Large intestine (tissue), 12 donors: ENCODE data around the gene ZNF789. TPM values are rescaled to one million over a fixed set of nuclear protein-coding genes. Genes with fewer than 3 reads are reported as not detected.
"Not testable (repeated sequence)": the region's sequence is repeated elsewhere in the genome, so short reads cannot be mapped to it uniquely, and the experiment has no call there.

ENCODE experiments used
- DNase-seq, 2 donors: peaks; one replicate each; pipeline versions ENCODE4 v3.0.0 to v3.0.0-alpha.2; 2013
- H3K27ac ChIP-seq: one replicate; pipeline ENCODE4 v1.5.1; 2013; ENCODE audit warnings: low read length
- H3K27me3 ChIP-seq: 2 replicates; pipeline ENCODE4 v1.6.1; 2013; ENCODE audit warnings: low read length; ENCODE audit not compliant: control insufficient read depth, insufficient read depth
- H3K36me3 ChIP-seq: 2 replicates; pipeline ENCODE4 v1.6.1; 2013; ENCODE audit warnings: low read length; ENCODE audit not compliant: control insufficient read depth, insufficient read depth
- H3K4me1 ChIP-seq: one replicate; pipeline ENCODE4 v1.6.1; 2013; ENCODE audit warnings: low read length; ENCODE audit not compliant: control insufficient read depth, insufficient read depth
- H3K4me3 ChIP-seq: one replicate; pipeline ENCODE4 v1.5.1; 2013; ENCODE audit warnings: low read length
- H3K9me3 ChIP-seq: one replicate; pipeline ENCODE4 v1.6.1; 2013; ENCODE audit warnings: mild to moderate bottlenecking, low read depth, low read length, moderate library complexity; ENCODE audit not compliant: control insufficient read depth
- WGBS: methylation state at CpG from one replicate; pipeline ENCODE4 v1.1.5; 2013; ENCODE audit warnings: low lambda C conversion rate; ENCODE audit not compliant: insufficient coverage; 5-methylcytosine and 5-hydroxymethylcytosine counted together
- long read RNA-seq, 11 donors: transcript quantifications; one replicate each; lab custom pipeline, GENCODE V29; 2026
- polyA plus RNA-seq: library from polyadenylated mRNA; unstranded; fragments of 120-200 nt; gene quantifications from one replicate; pipeline ENCODE4 v1.2.1, GENCODE V29; 2013

The ZNF789 gene
- 61.3 TPM for polyA plus RNA-seq
- long read RNA-seq, donor 1, partial matches to known transcripts, result 0 of 2 reads
- long read RNA-seq, donor 1, other reads (novel, unspliced or antisense), result 0 of 2 reads
- long read RNA-seq, donor 2, partial matches to known transcripts, result 0 of 6 reads
- long read RNA-seq, donor 2, other reads (novel, unspliced or antisense), result 0 of 6 reads
- long read RNA-seq, donor 3, partial matches to known transcripts, result 18 of 23 reads
- long read RNA-seq, donor 3, other reads (novel, unspliced or antisense), result 0 of 23 reads
- long read RNA-seq, donor 4, partial matches to known transcripts, result 0 of 1 reads
- long read RNA-seq, donor 4, other reads (novel, unspliced or antisense), result 0 of 1 reads
- long read RNA-seq, donor 5, partial matches to known transcripts, result 0 of 1 reads
- long read RNA-seq, donor 5, other reads (novel, unspliced or antisense), result 0 of 1 reads
- long read RNA-seq, donor 6, transcript ZNF789-207 (2 exons, 1,018 nt), result major isoform, 5 of 8 reads
- long read RNA-seq, donor 6, partial matches to known transcripts, result 0 of 8 reads
- long read RNA-seq, donor 6, other reads (novel, unspliced or antisense), result 0 of 8 reads
- long read RNA-seq, donor 7, partial matches to known transcripts, result 0 of 3 reads
- long read RNA-seq, donor 7, other reads (novel, unspliced or antisense), result 0 of 3 reads
- long read RNA-seq, donor 8, partial matches to known transcripts, result 6 of 10 reads
- long read RNA-seq, donor 8, other reads (novel, unspliced or antisense), result 0 of 10 reads
- long read RNA-seq, donor 9, partial matches to known transcripts, result 0 of 3 reads
- long read RNA-seq, donor 9, other reads (novel, unspliced or antisense), result 0 of 3 reads
- long read RNA-seq, donor 10, partial matches to known transcripts, result 7 of 11 reads
- long read RNA-seq, donor 10, other reads (novel, unspliced or antisense), result 0 of 11 reads
- long read RNA-seq, donor 11, partial matches to known transcripts, result 6 of 10 reads
- long read RNA-seq, donor 11, other reads (novel, unspliced or antisense), result 0 of 10 reads

- Histone ChIP-seq H3K9me3 (peaks cover 3% of the 10 kb centered on the region), H3K4me3 (peak within 1 kb of the TSS; percentile 65), H3K27me3 (no peaks in the 10 kb centered on the region), H3K4me1 (peaks cover 5% of the 10 kb centered on the region), H3K36me3 (peaks cover 7% of the 10 kb centered on the region), H3K27ac (peak within 1 kb of the TSS; percentile 90)
- no CpG with 5 or more reads among the region's 56 CpGs for WGBS
- peak; percentile 95 to 98 for DNase-seq
These were observed at the start of gene ZNF789 for GRCh38 chr7:99472561-99473314. Gene ZNF789 (plus strand): TSS chr7:99472890. CDS start chr7:99476457, 3,567 bp downstream.

DNA sequence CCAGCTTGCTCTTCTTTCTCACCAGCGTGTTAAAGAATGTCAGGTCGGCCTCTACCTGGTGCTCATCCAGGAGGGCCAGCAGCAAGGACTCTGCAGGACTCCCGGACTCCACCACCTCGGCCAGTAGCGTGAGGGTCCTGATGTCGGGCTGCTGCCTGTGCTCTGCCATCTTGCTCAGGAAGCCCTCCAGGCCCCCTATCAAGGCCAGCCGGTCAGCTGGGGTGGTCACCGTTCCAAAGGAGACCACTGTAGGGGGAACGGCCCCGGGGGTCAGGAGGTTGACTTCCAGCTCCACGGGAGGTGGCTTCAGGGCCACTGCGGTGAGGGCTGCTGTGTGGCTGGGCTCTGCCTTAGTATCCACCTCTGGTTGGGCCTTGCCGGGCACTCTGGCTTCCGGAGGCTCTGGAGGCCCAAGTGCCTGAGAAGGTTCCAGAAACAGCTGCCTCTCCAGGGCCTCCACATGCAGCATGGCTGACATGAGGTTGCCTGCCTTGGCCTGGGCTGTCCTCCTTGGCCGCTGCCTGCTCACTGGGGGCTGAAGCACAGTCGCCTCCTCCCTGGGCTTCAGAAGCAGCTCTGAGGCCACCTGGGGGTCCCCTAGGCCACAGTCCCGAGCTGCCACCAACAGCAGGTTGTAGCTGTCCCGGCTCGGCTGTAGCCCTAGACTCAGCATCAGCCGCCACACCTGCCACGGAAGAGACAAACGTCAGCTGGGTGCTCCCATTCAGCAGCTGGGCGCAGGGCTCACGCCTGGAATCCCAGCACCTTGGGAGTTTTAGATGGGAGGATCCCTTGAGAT, 47.6 kb upstream of the ZNF789 start:
- Histone ChIP-seq H3K4me3 (no peak overlapping the region), H3K36me3 (peaks cover 67% of the 10 kb centered on the region), H3K9me3 (peaks cover 3% of the 10 kb centered on the region), H3K27me3 (no peaks in the 10 kb centered on the region), H3K4me1 (no peaks in the 10 kb centered on the region), H3K27ac (no peak overlapping the region)
- no CpG with 5 or more reads among the region's 24 CpGs for WGBS
- no peak for DNase-seq

DNA sequence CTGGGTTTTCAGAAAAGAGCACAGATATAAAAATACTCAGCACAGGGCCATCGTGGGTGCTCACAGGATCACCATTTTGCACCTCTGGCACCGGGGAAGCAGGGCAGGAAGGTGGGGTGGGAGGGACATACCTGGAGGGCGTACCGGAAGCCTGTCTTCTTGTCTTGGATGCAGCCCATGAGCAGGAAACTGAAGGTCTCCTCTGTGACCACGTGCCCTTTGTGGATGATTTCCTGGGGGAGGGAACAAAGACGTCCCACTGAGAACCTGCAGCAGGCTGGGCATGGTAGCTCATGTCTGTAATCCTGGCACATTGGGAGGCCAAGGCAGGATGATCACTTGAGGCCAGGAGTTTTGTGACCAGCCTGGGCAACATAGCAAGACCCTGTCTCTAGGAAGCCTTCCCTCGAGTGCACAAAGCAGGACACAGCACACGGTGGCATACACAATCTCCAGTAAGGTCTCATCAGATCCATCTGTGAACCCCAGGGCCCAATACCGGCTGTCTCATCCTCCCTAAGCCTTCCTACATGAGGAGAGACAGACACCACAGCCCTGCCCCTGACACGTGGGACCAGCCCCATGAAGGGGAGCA, 43.6 kb upstream of the ZNF789 start:
- no CpG with 5 or more reads among the region's 10 CpGs for WGBS
- Histone ChIP-seq H3K36me3 (peaks cover 57% of the 10 kb centered on the region), H3K4me1 (peaks cover 20% of the 10 kb centered on the region)

GRCh38 chr7:99429756-99430155, 42.9 kb upstream of the ZNF789 start:
- no peak overlapping the region for H3K4me3 ChIP-seq
- H3K9me3 ChIP-seq, result peaks cover 3% of the 10 kb centered on the region
- no peaks in the 10 kb centered on the region for H3K27me3 ChIP-seq
- WGBS, result no CpG with 5 or more reads among the region's 8 CpGs
- DNase-seq, result no peak
- peaks cover 20% of the 10 kb centered on the region for H3K4me1 ChIP-seq
- peaks cover 54% of the 10 kb centered on the region for H3K36me3 ChIP-seq
- H3K27ac ChIP-seq, result no peak overlapping the region

More for the DNA sequence above, 43.6 kb upstream of the ZNF789 start:
- H3K27me3 ChIP-seq, result no peaks in the 10 kb centered on the region
- no peak overlapping the region for H3K27ac ChIP-seq
- H3K4me3 ChIP-seq, result no peak overlapping the region
- peaks cover 3% of the 10 kb centered on the region for H3K9me3 ChIP-seq
- DNase-seq, result no peak

DNA sequence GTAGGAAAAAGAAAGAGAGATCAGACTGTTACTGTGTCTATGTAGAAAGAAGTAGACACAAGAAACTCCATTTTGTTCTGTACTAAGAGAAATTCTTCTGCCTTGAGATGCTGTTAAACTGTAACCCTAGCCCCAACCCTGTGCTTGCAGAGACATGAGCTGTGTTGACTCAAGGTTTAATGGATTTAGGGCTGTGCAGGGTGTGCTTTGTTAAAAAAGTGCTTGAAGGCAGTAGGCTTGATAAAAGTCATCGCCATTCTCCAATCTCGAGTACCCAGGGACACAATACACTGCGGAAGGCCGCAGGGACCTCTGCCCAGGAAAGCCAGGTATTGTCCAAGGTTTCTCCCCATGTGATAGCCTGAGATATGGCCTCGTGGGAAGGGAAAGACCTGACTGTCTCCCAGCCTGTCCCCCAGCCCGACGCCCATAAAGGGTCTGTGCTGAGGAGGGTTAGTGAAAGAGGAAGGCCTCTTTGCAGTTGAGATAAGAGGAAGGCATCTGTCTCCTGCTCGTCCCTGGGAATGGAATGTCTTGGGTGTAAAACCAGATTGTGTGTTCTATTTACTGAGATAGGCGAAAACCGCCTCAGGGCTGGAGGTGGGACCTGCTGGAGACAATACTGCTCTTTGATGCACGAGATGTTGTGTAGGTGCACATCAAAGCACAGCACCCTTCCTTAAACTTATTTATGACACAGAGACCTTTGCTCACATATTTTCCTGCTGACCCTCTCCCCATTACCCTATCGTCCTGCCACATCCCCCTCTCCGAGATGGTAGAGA, 40.7 kb upstream of the ZNF789 start:
- peaks cover 48% of the 10 kb centered on the region for H3K36me3 ChIP-seq
- H3K27me3 ChIP-seq, H3K9me3 ChIP-seq, H3K4me3 ChIP-seq: not testable (repeated sequence)
- H3K4me1 ChIP-seq, result peaks cover 20% of the 10 kb centered on the region
- peak; percentile 26 to 51 for DNase-seq
- peak overlapping the region; percentile 31 for H3K27ac ChIP-seq
- WGBS, result 20% methylated on average over 1 of the region's 13 CpGs

GRCh38 chr7:99433158-99433557, 39.5 kb upstream of the ZNF789 start:
- H3K36me3 ChIP-seq, result peaks cover 48% of the 10 kb centered on the region
- no peak overlapping the region for H3K27ac ChIP-seq
- no peak for DNase-seq

GRCh38 chr7:99437946-99438572, 34.6 kb upstream of the ZNF789 start:
- Histone ChIP-seq H3K4me3 (peak overlapping the region; percentile 94), H3K4me1 (peaks cover 18% of the 10 kb centered on the region), H3K27me3 (no peaks in the 10 kb centered on the region), H3K27ac (peak overlapping the region; percentile 74), H3K36me3 (peaks cover 24% of the 10 kb centered on the region), H3K9me3 (no peaks in the 10 kb centered on the region)
- WGBS, result no CpG with 5 or more reads among the region's 20 CpGs
- DNase-seq, result no peak

More at GRCh38 chr7:99433158-99433557, 39.5 kb upstream of the ZNF789 start:
- no CpG with 5 or more reads among the region's 9 CpGs for WGBS
- Histone ChIP-seq H3K9me3 (no peaks in the 10 kb centered on the region), H3K4me1 (peaks cover 27% of the 10 kb centered on the region), H3K27me3 (no peaks in the 10 kb centered on the region), H3K4me3 (no peak overlapping the region)

- peak; percentile 96 for DNase-seq
- H3K4me3 ChIP-seq, result peak within 1 kb of the TSS; percentile 94
- peak within 1 kb of the TSS; percentile 74 for H3K27ac ChIP-seq
- H3K4me1 ChIP-seq, result peaks cover 15% of the 10 kb centered on the region
- no peaks in the 10 kb centered on the region for H3K9me3 ChIP-seq
- WGBS, result no CpG with 5 or more reads among the region's 89 CpGs
- peaks cover 22% of the 10 kb centered on the region for H3K36me3 ChIP-seq
- no peaks in the 10 kb centered on the region for H3K27me3 ChIP-seq
These were observed 33.9 kb upstream of the ZNF789 start, which contains the start of the genes CPSF4 and PTCD1 for GRCh38 chr7:99438573-99439480. Gene CPSF4 (plus strand): TSS chr7:99438943. CDS start chr7:99439083, 140 bp downstream. Gene PTCD1 (minus strand): TSS chr7:99438798. CDS start chr7:99435242, 3,556 bp downstream.
